Activated naive CD8-positive, alpha-beta T cell treated with anti-CD3 and anti-CD28 coated beads, Interleukin-2, amount 50 U/mL, for 24 hours (primary cell): ENCODE results near the gene ACTN4.

Source experiments
- ATAC-seq: fragments of 150-1000 bp; cut with Tn5 transposase; one replicate; pipeline ENCODE4 v1.10.0; 2021
- DNase-seq: peaks from one replicate; pipeline ENCODE4 v3.0.0; 2021
- H3K27ac Mint-ChIP-seq: one replicate; pipeline ENCODE4 v1.8.0; 2021; ENCODE audit warnings: mild to moderate bottlenecking, mixed read lengths
- H3K27me3 Mint-ChIP-seq: one replicate; pipeline ENCODE4 v1.8.0; 2021; ENCODE audit warnings: mixed read lengths
- H3K36me3 Mint-ChIP-seq: one replicate; pipeline ENCODE4 v1.8.0; 2021; ENCODE audit warnings: low read depth, mixed read lengths
- H3K4me1 Mint-ChIP-seq: one replicate; pipeline ENCODE4 v1.8.0; 2021; ENCODE audit warnings: mixed read lengths
- H3K4me3 Mint-ChIP-seq: one replicate; pipeline ENCODE4 v1.8.0; 2021; ENCODE audit warnings: mild to moderate bottlenecking, moderate library complexity, mixed read lengths
- H3K9me3 Mint-ChIP-seq: one replicate; pipeline ENCODE4 v1.8.0; 2021; ENCODE audit warnings: mixed read lengths

ACTN4 gene

DNA sequence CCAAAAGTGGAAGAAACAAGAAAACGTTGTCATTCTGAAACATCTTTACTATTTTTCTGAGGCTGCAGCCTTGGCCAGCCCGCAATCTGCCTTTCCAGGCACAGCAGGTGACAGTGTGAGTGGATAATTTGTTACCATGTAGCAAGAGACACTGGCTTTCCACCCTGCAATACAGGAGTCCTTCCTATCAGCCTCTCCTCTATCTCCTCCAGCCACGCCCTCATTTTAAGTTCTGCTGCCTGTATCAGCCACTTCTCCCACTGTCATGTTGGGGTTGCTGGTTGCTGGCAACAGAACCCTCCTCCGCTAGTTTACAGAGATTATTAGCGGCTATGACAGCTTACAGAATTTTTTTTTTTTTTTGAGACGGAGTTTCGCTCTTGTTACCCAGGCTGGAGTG lies 133.6 kb downstream of the ACTN4 start:
- Mint-ChIP-seq H3K4me3 (no peak overlapping the region), H3K36me3 (no peaks in the 10 kb centered on the region), H3K9me3 (no peaks in the 10 kb centered on the region), H3K27ac (no peak overlapping the region), H3K27me3 (peaks cover 7% of the 10 kb centered on the region), H3K4me1 (peaks cover 2% of the 10 kb centered on the region)
- ATAC-seq = no peak
- no peak for DNase-seq
